Neural crest cell (in vitro differentiated cells): Measurements from ENCODE around the gene HACD2. TPM values are rescaled to one million over a fixed set of nuclear protein-coding genes. Genes with fewer than 3 reads are reported as not detected.

ENCODE experiments used
- DNase-seq: peaks from one replicate; pipeline ENCODE4 v3.0.0; 2021; ENCODE audit warnings: low read depth, mixed read lengths, low spot score
- H3K27ac Mint-ChIP-seq: one replicate; pipeline ENCODE4 v1.8.0; 2021; ENCODE audit warnings: mild to moderate bottlenecking, mixed read lengths; ENCODE audit not compliant: unreplicated experiment
- H3K27me3 Mint-ChIP-seq: 2 replicates; pipeline ENCODE4 v1.8.0; 2021; ENCODE audit warnings: low read depth, mild to moderate bottlenecking, mixed read lengths
- H3K36me3 Mint-ChIP-seq: 2 replicates; pipeline ENCODE4 v1.8.0; 2021; ENCODE audit warnings: low read depth, mild to moderate bottlenecking, mixed read lengths
- H3K4me1 Mint-ChIP-seq: 2 replicates; pipeline ENCODE4 v1.8.0; 2021; ENCODE audit warnings: mixed read lengths
- H3K4me3 Mint-ChIP-seq: one replicate; pipeline ENCODE4 v1.8.0; 2021; ENCODE audit warnings: mild to moderate bottlenecking, mixed read lengths
- H3K9me3 Mint-ChIP-seq: 2 replicates; pipeline ENCODE4 v1.8.0; 2021; ENCODE audit warnings: mixed read lengths
- CTCF ChIP-seq: fragments of 200-600 bp; sonication (generic); conservative IDR thresholded peaks from 2 replicates; pipeline ENCODE4 v1.5.0; 2021; ENCODE audit warnings: antibody characterized with exemption, mild to moderate bottlenecking
- total RNA-seq: library from RNA; stranded (reverse); gene quantifications from 2 replicates; pipeline ENCODE4 v1.2.1, GENCODE V29; 2021

The HACD2 gene
- total RNA-seq, 1 donor from 2014 or later, result 26.5 TPM

DNA sequence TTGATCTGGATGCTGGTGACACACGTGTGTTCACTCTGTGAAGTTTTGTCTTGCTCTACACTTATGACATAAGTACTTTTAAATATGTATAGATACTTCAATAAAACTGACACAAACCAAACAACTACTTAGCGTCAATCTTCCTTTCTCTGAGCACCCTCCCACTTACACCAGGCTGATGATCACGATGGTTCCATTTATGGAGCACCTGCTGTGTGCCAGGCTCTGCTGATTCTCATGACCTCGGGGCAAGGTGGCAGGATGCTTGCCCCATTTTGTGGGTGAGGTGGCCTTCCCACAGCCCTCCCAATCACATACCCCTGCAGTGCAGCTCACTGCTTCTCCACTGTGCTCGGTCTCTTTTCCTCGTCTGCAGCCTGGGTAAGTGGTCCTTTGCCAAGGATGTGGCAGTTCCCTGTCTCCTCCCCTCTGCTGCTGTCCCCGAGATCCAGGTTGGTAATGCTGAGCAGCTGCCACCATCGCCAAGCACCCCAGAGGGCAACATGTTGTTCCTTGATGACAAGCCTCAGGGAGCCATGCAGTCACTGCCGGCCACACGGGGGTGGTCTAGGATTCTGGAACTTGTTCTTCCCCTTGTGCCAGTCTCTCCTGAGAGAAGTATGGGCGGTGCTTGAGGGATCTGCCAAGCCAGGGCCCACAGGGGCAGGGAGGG, 115.4 kb downstream of the HACD2 start:
- Mint-ChIP-seq H3K4me3 (no peak overlapping the region), H3K36me3 (no peaks in the 10 kb centered on the region), H3K27me3 (peaks cover 3% of the 10 kb centered on the region), H3K9me3 (no peaks in the 10 kb centered on the region), H3K27ac (no peak overlapping the region), H3K4me1 (no peaks in the 10 kb centered on the region)
- TF ChIP-seq CTCF, result no peak
- no peak for DNase-seq

DNA sequence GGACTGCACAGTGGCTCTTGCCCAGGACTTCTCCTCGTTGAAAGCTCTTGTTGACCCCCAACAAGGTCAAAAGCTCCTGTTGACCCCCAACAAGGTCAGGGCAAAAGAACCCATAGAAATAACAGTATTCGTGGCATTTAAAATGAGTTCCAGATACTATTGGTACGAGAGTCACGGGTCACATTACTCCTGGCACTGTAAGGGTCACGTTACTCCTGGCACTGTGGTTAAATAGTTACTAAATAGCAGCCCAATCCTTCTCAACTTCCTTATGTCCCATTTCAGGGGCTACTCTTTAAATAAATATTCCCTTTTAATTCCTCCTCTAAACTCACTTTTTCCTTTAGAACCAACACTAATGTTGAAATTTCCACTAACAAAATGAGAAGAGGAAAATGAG, 117.8 kb downstream of the HACD2 start:
- Mint-ChIP-seq H3K27me3 (peaks cover 13% of the 10 kb centered on the region), H3K4me1 (no peaks in the 10 kb centered on the region), H3K36me3 (no peaks in the 10 kb centered on the region), H3K9me3 (no peaks in the 10 kb centered on the region), H3K27ac (no peak overlapping the region), H3K4me3 (no peak overlapping the region)
- no peak for DNase-seq
- TF ChIP-seq CTCF, result no peak

DNA sequence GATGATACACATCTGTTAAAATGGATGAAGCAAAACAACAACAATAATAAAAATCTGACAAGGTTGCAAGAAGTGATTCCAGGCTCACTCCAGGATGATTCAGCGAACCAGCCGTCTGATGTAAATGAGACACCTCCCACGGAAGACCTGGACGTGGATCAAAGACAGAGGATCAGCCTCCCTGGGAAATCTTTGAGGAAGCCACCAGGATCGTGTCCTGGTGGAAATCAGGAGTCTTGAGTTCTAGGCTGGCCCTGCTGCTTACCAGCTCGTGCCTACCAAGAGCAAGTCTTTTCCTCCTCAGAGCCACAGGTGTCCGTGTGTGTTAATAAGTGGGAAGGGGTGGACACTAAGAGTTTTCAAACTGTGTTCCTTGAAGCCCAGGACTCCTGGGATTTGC, 120.6 kb downstream of the HACD2 start:
- H3K36me3 Mint-ChIP-seq, result no peaks in the 10 kb centered on the region
- no peak for DNase-seq
- H3K9me3 Mint-ChIP-seq, result no peaks in the 10 kb centered on the region
- no peak overlapping the region for H3K4me3 Mint-ChIP-seq
- peaks cover 13% of the 10 kb centered on the region for H3K27me3 Mint-ChIP-seq
- H3K27ac Mint-ChIP-seq, result no peak overlapping the region
- H3K4me1 Mint-ChIP-seq, result peaks cover 10% of the 10 kb centered on the region
- TF ChIP-seq CTCF, result no peak

- peak overlapping the region; percentile 25 for H3K27ac Mint-ChIP-seq
- DNase-seq, result no peak
- TF ChIP-seq CTCF, result no peak
- no peaks in the 10 kb centered on the region for H3K9me3 Mint-ChIP-seq
- H3K36me3 Mint-ChIP-seq, result no peaks in the 10 kb centered on the region
- H3K4me1 Mint-ChIP-seq, result peaks cover 10% of the 10 kb centered on the region
- H3K4me3 Mint-ChIP-seq, result no peak overlapping the region
- peaks cover 16% of the 10 kb centered on the region for H3K27me3 Mint-ChIP-seq
These were observed 125.0 kb downstream of the HACD2 start for GRCh38 chr3:123459862-123460261.

DNA sequence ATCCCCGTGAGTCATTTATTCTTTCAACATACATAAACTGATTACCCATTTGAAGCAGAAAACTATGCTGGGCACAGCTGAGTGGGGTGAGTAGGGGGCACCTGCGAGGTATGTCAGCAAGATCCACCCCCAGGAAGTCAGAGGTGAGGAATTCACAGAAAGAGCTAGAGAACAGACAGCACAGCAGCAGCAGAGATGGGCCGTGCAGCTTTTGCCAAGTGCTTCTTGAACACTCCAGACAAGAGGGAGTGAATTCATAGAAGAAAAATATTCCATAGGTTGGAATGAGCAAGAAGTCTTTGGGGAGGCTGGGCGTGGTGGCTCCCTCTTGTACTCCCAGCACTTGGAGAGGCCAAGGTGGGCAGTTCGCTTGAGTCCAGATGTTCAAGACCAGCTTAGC, 126.6 kb downstream of the HACD2 start:
- no peak for DNase-seq
- Mint-ChIP-seq H3K27ac (no peak overlapping the region), H3K4me3 (no peak overlapping the region), H3K4me1 (peaks cover 10% of the 10 kb centered on the region), H3K9me3 (no peaks in the 10 kb centered on the region), H3K36me3 (no peaks in the 10 kb centered on the region), H3K27me3 (peaks cover 23% of the 10 kb centered on the region)
- TF ChIP-seq CTCF, result no peak
